Activated naive CD4-positive, alpha-beta T cell treated with anti-CD3 and anti-CD28 coated beads, Interleukin-2, amount 10 ng/mL, durations not matched to agents 7 days and 5 days (primary cell): ENCODE measurements around the gene TPGS1.
A peak's percentile ranks its signal among the peaks of the same experiment; 100 is the strongest.

Experiments used
- CTCF ChIA-PET: fragments of 350-600 bp; sonication (Branson Sonifier 250); formaldehyde crosslinking; loops from one replicate; lab custom pipeline; 2021; ENCODE audit warnings: antibody characterized with exemption; lab: Charles Lee
- DNase-seq: peaks from one replicate; pipeline ENCODE4 v3.0.0-alpha.2; 2020
- H3K27ac Mint-ChIP-seq: one replicate; pipeline ENCODE4 v1.8.0; 2021; ENCODE audit warnings: mild to moderate bottlenecking, moderate library complexity, mixed read lengths
- H3K27me3 Mint-ChIP-seq: one replicate; pipeline ENCODE4 v1.8.0; 2021; ENCODE audit warnings: mild to moderate bottlenecking, mixed read lengths
- H3K36me3 Mint-ChIP-seq: one replicate; pipeline ENCODE4 v1.8.0; 2021; ENCODE audit warnings: mixed read lengths
- H3K4me1 Mint-ChIP-seq: one replicate; pipeline ENCODE4 v1.8.0; 2021; ENCODE audit warnings: mixed read lengths
- H3K4me3 Mint-ChIP-seq: one replicate; pipeline ENCODE4 v1.8.0; 2021; ENCODE audit warnings: mild to moderate bottlenecking, moderate library complexity, mixed read lengths
- H3K9me3 Mint-ChIP-seq: one replicate; pipeline ENCODE4 v1.8.0; 2021; ENCODE audit warnings: mixed read lengths

The TPGS1 gene

DNA sequence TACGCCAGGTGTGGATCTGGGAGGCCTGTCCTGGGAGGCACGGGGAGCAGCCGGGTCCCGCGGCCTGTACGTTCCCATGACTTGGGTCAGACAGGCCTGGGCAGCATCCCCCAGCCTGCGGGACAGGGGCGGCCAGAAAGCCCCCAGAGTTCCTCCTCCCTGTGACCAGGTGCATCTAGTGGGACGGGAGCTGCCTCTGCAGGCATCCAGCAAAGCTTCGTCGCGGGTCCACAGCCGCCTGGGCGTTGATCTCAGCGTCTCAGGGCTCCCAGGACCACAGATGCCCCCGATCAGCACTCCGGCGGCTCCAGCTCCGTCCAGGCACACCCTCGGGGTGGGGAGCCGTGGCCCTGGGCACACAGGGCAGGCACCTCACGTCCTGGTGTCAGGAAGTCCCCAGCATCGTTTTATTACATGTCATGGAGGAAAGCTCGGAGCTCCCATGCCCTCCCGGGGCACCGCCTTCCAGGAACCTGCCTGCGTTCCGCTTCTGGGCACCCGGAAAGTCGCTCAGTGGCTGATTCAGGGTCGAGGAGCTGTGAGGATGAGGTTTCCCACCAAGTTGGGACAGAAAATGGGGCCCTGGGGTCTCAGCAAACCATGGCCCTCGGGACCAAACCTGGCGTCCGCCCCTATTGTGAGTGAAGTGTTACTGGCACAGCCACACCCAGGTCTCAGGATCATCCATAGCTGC lies 35.0 kb downstream of the TPGS1 start:
- H3K4me1 Mint-ChIP-seq, result peaks cover 21% of the 10 kb centered on the region

DNA sequence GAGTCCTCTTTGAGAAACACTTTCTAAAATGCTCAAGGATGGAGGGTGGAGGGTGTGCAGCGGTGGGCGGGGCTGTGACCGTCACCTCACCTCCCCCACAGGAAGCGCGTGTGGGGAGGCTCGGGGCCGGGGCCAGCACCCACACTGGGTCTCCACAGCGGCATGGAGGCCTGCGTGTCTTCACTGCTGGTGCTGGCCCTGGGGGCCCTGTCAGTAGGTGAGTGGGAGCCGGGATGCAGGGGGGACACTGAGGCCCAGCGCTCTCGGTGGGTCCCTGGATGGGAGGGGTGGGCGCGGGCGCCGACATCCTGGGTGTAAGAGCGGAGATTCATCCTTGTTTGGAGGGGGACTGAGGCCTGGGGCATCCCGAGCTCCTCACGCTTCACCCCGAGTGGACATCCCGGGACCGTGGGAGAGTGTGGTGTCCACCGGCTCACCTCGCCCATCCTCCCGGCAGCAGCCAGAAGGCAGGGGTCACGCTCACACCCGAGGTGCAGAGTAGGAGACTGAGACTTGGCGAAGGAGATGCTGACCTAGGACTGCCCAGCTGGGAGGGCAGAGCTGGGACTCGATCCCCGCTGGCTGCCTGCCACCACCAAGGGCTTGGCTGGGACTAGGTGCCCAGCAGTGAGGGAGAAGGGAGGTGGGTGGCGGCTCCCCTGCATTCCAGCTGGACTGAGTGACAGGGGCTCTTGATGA lies 36.8 kb downstream of the TPGS1 start, which contains the start of gene GZMM:
GZMM (plus strand) TSS at position 144 of the 699 bp plus-strand sequence; CDS start at position 163, 19 bp downstream.
- Mint-ChIP-seq H3K36me3 (peaks cover 11% of the 10 kb centered on the region), H3K4me1 (peaks cover 21% of the 10 kb centered on the region), H3K27me3 (peaks cover 10% of the 10 kb centered on the region), H3K4me3 (peak within 1 kb of the TSS; percentile 80), H3K9me3 (no peaks in the 10 kb centered on the region), H3K27ac (peak within 1 kb of the TSS; percentile 90)
- peak; percentile 86 for DNase-seq
- CTCF ChIA-PET, result interaction anchor here (0.9 to 1.1 kb wide), 2 partner anchors 10 to 12 kb away, joined by 3 read pairs; no protein-coding TSS in a partner anchor

More for the DNA sequence above, 35.0 kb downstream of the TPGS1 start:
- Mint-ChIP-seq H3K27ac (no peak overlapping the region), H3K4me3 (no peak overlapping the region), H3K36me3 (peaks cover 12% of the 10 kb centered on the region), H3K27me3 (peaks cover 10% of the 10 kb centered on the region), H3K9me3 (no peaks in the 10 kb centered on the region)
- DNase-seq, result no peak
- CTCF ChIA-PET, result interaction anchor here (0.7 to 1.5 kb wide), 2 partner anchors 10 to 31 kb away, joined by 3 to 10 read pairs; partner anchors contain the start of gene CDC34

- no peak overlapping the region for H3K4me3 Mint-ChIP-seq
- CTCF ChIA-PET, result interaction anchor here (1.5 kb wide), 1 partner anchor 8 kb away, joined by 5 read pairs; no protein-coding TSS in a partner anchor
- peaks cover 23% of the 10 kb centered on the region for H3K4me1 Mint-ChIP-seq
- no peak for DNase-seq
- peaks cover 10% of the 10 kb centered on the region for H3K36me3 Mint-ChIP-seq
- H3K27me3 Mint-ChIP-seq, result peaks cover 17% of the 10 kb centered on the region
- H3K9me3 Mint-ChIP-seq, result no peaks in the 10 kb centered on the region
- H3K27ac Mint-ChIP-seq, result no peak overlapping the region
These were observed 39.8 kb downstream of the TPGS1 start for GRCh38 chr19:547117-547516.

DNA sequence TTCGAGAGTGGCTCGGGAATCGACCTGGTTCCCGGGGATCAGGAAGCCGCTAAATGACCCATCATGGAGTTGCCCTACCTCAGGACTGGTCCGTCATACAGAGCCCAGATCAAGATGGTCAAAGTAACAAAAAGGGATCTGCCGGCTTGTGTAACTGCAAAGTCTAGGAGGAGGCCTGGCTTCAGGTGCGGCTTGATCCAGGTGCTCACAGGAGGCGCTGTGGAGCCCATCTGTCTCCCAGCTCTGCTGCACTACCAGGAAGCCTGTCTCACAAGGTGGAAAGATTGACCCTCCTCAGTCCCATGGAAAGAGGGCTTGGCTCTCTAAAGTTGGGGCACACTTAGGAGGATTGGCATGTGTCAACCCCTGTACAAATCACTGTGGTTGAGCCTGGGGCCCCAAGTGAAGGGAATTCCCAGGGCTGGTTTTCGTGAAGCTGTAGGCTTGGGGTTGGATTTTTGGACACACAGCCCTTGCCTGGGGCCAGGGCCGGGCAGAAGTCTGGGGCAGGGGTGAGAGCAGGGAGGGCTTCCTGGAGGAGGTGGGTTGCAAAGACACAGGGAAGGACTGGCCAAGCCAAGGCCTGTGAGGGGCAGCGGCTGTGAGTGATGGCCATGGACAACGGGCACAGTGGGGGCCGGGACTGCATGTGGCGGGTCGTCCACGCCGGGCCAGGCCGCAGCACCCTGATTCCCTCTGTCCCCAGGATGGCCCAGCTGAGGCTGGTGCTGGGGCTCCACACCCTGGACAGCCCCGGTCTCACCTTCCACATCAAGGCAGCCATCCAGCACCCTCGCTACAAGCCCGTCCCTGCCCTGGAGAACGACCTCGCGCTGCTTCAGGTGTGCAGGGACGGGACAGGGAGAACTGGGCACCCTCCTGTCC lies 40.8 kb downstream of the TPGS1 start:
- no peaks in the 10 kb centered on the region for H3K9me3 Mint-ChIP-seq
- CTCF ChIA-PET, result no interaction called here
- DNase-seq, result no peak
- peaks cover 10% of the 10 kb centered on the region for H3K36me3 Mint-ChIP-seq
- H3K4me1 Mint-ChIP-seq, result peaks cover 22% of the 10 kb centered on the region
- H3K27me3 Mint-ChIP-seq, result peaks cover 17% of the 10 kb centered on the region
- no peak overlapping the region for H3K4me3 Mint-ChIP-seq
- H3K27ac Mint-ChIP-seq, result no peak overlapping the region

- CTCF ChIA-PET, result no interaction called here
- Mint-ChIP-seq H3K4me3 (no peak overlapping the region), H3K27ac (no peak overlapping the region), H3K9me3 (no peaks in the 10 kb centered on the region), H3K4me1 (peaks cover 12% of the 10 kb centered on the region), H3K36me3 (peaks cover 9% of the 10 kb centered on the region), H3K27me3 (peaks cover 14% of the 10 kb centered on the region)
- DNase-seq, result no peak
These were observed 41.9 kb downstream of the TPGS1 start for GRCh38 chr19:548886-549830.

DNA sequence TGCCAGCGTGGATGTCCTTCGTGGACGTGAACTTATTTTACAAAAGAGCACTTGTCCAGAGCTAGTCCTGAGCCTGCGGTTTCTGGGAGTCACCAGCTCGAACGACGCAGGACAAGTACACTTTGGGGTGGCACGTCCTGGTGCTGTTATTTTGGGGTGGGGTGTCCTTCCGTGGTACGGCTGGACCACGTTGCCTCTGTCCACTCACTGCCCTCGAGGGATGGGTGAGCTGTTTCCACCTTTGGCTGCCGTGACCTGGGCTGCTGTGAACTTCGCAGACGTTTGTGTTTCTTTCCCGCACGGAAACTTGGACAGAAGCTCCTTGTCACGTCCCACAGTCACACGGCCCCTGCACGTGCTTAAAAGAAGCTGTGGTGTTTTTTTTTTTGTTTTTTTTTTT lies 47.5 kb downstream of the TPGS1 start:
- H3K27ac Mint-ChIP-seq, result no peak overlapping the region
- peaks cover 5% of the 10 kb centered on the region for H3K4me1 Mint-ChIP-seq
- CTCF ChIA-PET, result interaction anchor here (1.5 kb wide), 1 partner anchor 8 kb away, joined by 5 read pairs; no protein-coding TSS in a partner anchor
- H3K27me3 Mint-ChIP-seq, result peaks cover 7% of the 10 kb centered on the region
- no peak for DNase-seq
- no peaks in the 10 kb centered on the region for H3K9me3 Mint-ChIP-seq
- no peaks in the 10 kb centered on the region for H3K36me3 Mint-ChIP-seq
- no peak overlapping the region for H3K4me3 Mint-ChIP-seq

DNA sequence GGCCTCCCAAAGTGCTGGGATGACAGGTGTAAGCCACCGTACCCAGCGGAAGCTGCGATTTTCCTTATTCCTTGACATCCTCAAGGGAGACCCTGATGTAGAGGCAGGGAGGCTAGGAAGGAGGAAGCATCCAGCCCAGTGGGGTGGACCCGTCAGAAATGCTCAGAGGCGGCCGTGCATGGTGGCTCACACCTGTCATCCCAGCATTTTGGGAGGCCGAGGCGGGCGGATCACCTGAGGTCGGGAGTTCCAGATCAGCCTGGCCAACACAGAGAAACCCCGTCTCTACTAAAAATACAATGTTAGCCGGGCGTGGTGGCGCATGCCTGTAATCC lies 48.1 kb downstream of the TPGS1 start:
- CTCF ChIA-PET, result interaction anchor here (1.0 to 1.5 kb wide), 2 partner anchors 9 to 44 kb away, joined by 3 to 5 read pairs; no protein-coding TSS in a partner anchor
- peaks cover 5% of the 10 kb centered on the region for H3K4me1 Mint-ChIP-seq
- no peak overlapping the region for H3K4me3 Mint-ChIP-seq
- no peak for DNase-seq
- no peak overlapping the region for H3K27ac Mint-ChIP-seq
- H3K36me3 Mint-ChIP-seq, result no peaks in the 10 kb centered on the region
- H3K27me3 Mint-ChIP-seq, result peaks cover 7% of the 10 kb centered on the region
- H3K9me3 Mint-ChIP-seq, result no peaks in the 10 kb centered on the region

GRCh38 chr19:556611-557382 lies 49.5 kb downstream of the TPGS1 start:
- Mint-ChIP-seq H3K27me3 (peaks cover under 1% of the 10 kb centered on the region), H3K9me3 (no peaks in the 10 kb centered on the region), H3K4me1 (peaks cover 3% of the 10 kb centered on the region), H3K27ac (no peak overlapping the region), H3K36me3 (no peaks in the 10 kb centered on the region), H3K4me3 (no peak overlapping the region)
- DNase-seq, result no peak
- CTCF ChIA-PET, result interaction anchor here (1.0 kb wide), 1 partner anchor 46 kb away, joined by 3 read pairs; no protein-coding TSS in a partner anchor

DNA sequence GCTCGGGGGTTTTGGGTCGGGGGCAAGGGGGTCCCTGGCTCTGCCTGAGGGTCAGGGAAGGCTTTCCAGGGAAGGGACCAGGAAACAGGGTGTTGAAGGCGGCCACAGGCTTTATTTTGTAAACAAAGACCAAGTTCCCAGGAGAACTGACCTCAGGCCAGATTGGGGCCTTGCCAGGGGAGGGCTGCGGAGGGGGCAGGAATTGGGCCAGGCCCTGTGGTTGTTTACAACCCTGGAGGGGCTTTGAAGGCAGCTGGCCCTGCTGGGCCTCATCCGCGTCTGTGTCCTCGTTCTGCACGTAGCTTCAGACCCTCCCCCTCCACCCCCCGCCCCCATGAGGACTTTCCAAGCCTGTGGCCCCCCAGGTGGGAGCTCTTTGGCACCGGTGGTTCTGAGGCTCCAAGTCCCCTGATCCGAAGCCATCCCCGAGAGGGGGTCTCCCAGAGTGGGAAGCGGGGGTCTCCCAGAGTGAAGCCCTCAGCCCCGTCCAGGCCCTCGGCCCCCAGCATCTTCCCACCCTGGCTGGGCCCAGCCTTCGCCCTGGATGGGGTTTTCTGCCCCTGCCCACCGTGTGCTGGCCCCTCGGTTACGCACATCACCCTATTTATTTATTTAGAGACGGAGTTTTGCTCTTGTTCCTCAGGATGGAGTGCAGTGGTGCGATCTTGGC lies 51.6 kb downstream of the TPGS1 start:
- no peak overlapping the region for H3K27ac Mint-ChIP-seq
- H3K4me1 Mint-ChIP-seq, result peaks cover 3% of the 10 kb centered on the region
- CTCF ChIA-PET, result no interaction called here
- H3K36me3 Mint-ChIP-seq, result no peaks in the 10 kb centered on the region
- H3K27me3 Mint-ChIP-seq, result no peaks in the 10 kb centered on the region
- no peaks in the 10 kb centered on the region for H3K9me3 Mint-ChIP-seq
- no peak for DNase-seq
- H3K4me3 Mint-ChIP-seq, result no peak overlapping the region

DNA sequence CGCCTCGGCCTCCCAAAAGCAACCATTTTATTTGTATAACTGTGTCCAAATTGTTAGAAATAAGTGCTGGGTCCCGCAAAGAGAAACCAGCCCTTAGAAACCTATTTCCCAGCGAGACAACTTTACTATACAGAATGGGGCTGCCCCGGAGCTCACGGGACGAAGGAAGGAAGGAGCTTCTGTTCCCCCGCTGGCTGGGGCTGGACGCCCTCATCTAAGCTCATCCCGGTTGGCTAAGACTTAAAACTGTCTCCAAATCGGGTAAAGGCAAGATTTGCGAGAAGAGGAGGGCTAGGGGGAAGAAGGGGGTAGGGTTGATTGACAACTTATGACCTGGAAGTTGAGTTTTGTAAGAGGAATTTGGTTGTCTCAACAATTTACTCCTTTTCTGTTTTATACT lies 52.8 kb downstream of the TPGS1 start:
- H3K27ac Mint-ChIP-seq, result no peak overlapping the region
- no peaks in the 10 kb centered on the region for H3K36me3 Mint-ChIP-seq
- no peak overlapping the region for H3K4me3 Mint-ChIP-seq
- H3K27me3 Mint-ChIP-seq, result no peaks in the 10 kb centered on the region
- peaks cover 3% of the 10 kb centered on the region for H3K4me1 Mint-ChIP-seq
- no peak for DNase-seq
- CTCF ChIA-PET, result no interaction called here
- H3K9me3 Mint-ChIP-seq, result no peaks in the 10 kb centered on the region

- peaks cover 12% of the 10 kb centered on the region for H3K4me1 Mint-ChIP-seq
- no peak overlapping the region for H3K4me3 Mint-ChIP-seq
- H3K9me3 Mint-ChIP-seq, result no peaks in the 10 kb centered on the region
- peaks cover 7% of the 10 kb centered on the region for H3K27me3 Mint-ChIP-seq
- DNase-seq, result no peak
- no peak overlapping the region for H3K27ac Mint-ChIP-seq
- H3K36me3 Mint-ChIP-seq, result peaks cover 3% of the 10 kb centered on the region
- CTCF ChIA-PET, result no interaction called here
These were observed 59.1 kb downstream of the TPGS1 start for GRCh38 chr19:566403-566802.

GRCh38 chr19:566844-567243 lies 59.5 kb downstream of the TPGS1 start:
- Mint-ChIP-seq H3K27ac (no peak overlapping the region), H3K4me1 (peaks cover 14% of the 10 kb centered on the region), H3K9me3 (no peaks in the 10 kb centered on the region), H3K27me3 (peaks cover 7% of the 10 kb centered on the region), H3K36me3 (peaks cover 3% of the 10 kb centered on the region), H3K4me3 (no peak overlapping the region)
- CTCF ChIA-PET, result no interaction called here
- no peak for DNase-seq
